ENCODE measurements around the gene TTC39C. TPM values are rescaled to one million over a fixed set of nuclear protein-coding genes. Genes with fewer than 3 reads are reported as not detected.

Gene TTC39C
- total and polyA plus RNA-seq, 2 of the 8 experiments (the other 6 are each of a cell fraction or from before 2014, with no cell fraction given), result 8.1 to 79.1 TPM

DNA sequence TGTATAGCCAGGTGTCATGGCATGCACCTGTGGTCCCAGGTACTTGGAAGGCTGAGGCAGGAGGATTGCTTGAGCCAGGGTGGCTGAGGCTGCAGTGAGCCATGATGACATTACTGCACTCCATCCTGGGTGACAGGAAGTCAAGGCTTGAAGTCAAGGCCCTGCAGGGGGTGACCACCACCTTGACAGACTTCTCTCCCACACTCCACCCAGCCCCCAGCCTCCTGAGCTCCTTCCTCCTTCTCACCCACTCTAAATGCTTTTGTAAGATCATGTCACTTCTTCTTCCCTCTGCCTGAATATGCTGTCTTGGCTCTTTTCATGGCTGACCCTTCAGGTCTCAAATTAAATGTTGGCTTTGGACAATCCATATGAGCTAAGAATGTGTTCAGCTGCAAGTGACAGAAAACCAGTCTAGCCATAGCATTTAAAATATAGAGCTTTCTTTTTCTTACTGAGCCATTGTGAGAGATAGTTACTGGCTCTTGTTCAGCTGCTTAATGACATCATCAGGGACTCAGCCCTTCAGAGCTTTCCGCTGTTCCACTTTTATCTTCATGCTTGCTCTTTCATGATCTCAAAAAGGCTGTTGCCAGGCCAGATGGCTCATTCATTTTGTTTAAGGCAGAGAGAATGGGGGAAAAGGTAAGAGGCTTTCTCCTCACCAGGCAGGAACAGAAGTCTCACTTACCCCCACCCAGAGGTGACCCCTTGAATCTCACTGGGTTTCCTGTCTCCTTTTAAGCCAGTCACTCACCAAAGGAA, 36.7 kb upstream of the TTC39C start:
- no peaks in the 10 kb centered on the region for H4K20me1 ChIP-seq (replicated peaks in 1 of 2; ENCODE audit: control insufficient read depth in 1 of 2, insufficient read depth in 2 of 2, low read length in 2 of 2)
- H2BK20ac ChIP-seq (ENCODE audit: low read length), result no peak overlapping the region
- H4K8ac ChIP-seq (ENCODE audit: extremely low read depth, insufficient read depth, low read length), result no peak overlapping the region; the same call in 1 of the 2 replicates
- no peaks in the 10 kb centered on the region for H3K9me3 ChIP-seq (ENCODE audit: insufficient read depth in 2 of 2, low read depth in 1 of 2, low read length in 1 of 2)
- H3K56ac ChIP-seq (replicated peaks; ENCODE audit: insufficient read length, low read depth, low read length), result no peak overlapping the region
- no peak overlapping the region for H3K4ac ChIP-seq (replicated peaks; ENCODE audit: insufficient read length, low read depth, low read length)
- H3K27ac ChIP-seq (ENCODE audit: low read depth, low read length), result no peak overlapping the region
- H2AK5ac ChIP-seq (ENCODE audit: low read depth, low read length), result no peak overlapping the region
- no peak overlapping the region for H2BK120ac ChIP-seq (replicated peaks; ENCODE audit: low read depth, low read length)
- H2BK15ac ChIP-seq (ENCODE audit: low read length), result no peak overlapping the region
- H3K14ac ChIP-seq (ENCODE audit: insufficient read length), result no peak overlapping the region
- no peaks in the 10 kb centered on the region; the same call in 1 of the 2 replicates for H3K23me2 ChIP-seq (ENCODE audit: low read depth, low read length)
- no peaks in the 10 kb centered on the region; a peak in 1 of 7 replicates for H3K27me3 ChIP-seq (replicated peaks in 1 of 4; ENCODE audit: control insufficient read depth in 3 of 4, extremely low read depth in 1 of 4, insufficient read depth in 3 of 4, low read length in 3 of 4)
- no peak for FAIRE-seq
- H3K79me1 ChIP-seq (ENCODE audit: low read depth, low read length), result no peaks in the 10 kb centered on the region
- no peak overlapping the region for H2BK5ac ChIP-seq (ENCODE audit: low read depth, low read length)
- ChIA-PET CTCF (ENCODE audit: partially characterized antibody) (interaction anchor here (0.8 to 1.1 kb wide), 3 partner anchors 33 to 467 kb away, joined by 3 to 4 read pairs (median 3); no protein-coding TSS in a partner anchor), POLR2A (ENCODE audit: partially characterized antibody) (no interaction called here)
- TF ChIP-seq SP4 (IDR thresholded peaks at IDR 0.05; ENCODE audit: low read length) (no peak), KDM1A (IDR thresholded peaks at IDR 0.05; ENCODE audit: borderline replicate concordance, low read length) (no peak), SP2 (IDR thresholded peaks at IDR 0.05; ENCODE audit: low read length) (no peak), BRCA1 (IDR thresholded peaks at IDR 0.05; ENCODE audit: low read depth, low read length) (no peak), NRF1 (IDR thresholded peaks at IDR 0.05; ENCODE audit: low read depth, low read length) (no peak), SIN3A (conservative IDR thresholded peaks at IDR 0.05 in 1 of 2, IDR thresholded peaks at IDR 0.05 in 1 of 2; ENCODE audit: low read depth in 1 of 2, low read length in 2 of 2) (no peak), TAF1 (IDR thresholded peaks at IDR 0.05; ENCODE audit: low read depth, low read length) (no peak), TAF7 (optimal IDR thresholded peaks at IDR 0.05; ENCODE audit: borderline replicate concordance, low read depth, low read length) (no peak), BACH1 (IDR thresholded peaks at IDR 0.05; ENCODE audit: low read length) (no peak), RFX5 (IDR thresholded peaks at IDR 0.05; ENCODE audit: borderline replicate concordance, low read depth, low read length) (no peak)
- TF ChIP-seq, protein P1, sequence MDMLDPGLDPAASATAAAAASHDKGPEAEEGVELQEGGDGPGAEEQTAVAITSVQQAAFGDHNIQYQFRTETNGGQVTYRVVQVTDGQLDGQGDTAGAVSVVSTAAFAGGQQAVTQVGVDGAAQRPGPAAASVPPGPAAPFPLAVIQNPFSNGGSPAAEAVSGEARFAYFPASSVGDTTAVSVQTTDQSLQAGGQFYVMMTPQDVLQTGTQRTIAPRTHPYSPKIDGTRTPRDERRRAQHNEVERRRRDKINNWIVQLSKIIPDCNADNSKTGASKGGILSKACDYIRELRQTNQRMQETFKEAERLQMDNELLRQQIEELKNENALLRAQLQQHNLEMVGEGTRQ (IDR thresholded peaks at IDR 0.05; ENCODE audit: low read length), result no peak
- peaks cover 0 to 5% (median 0%) of the 10 kb centered on the region in 4 experiments; a peak in 2 of 7 replicates for H3K4me1 ChIP-seq (replicated peaks in 1 of 4; ENCODE audit: control insufficient read depth in 3 of 4, insufficient read depth in 4 of 4, low read length in 3 of 4)
- H3K23ac ChIP-seq (ENCODE audit: insufficient read length), result no peak overlapping the region
- no peaks in the 10 kb centered on the region for H3K36me3 ChIP-seq (ENCODE audit: control insufficient read depth in 2 of 4, insufficient read depth in 4 of 4, low read length in 3 of 4)
- no peaks in the 10 kb centered on the region for H3K79me2 ChIP-seq (ENCODE audit: control insufficient read depth in 1 of 2, insufficient read depth in 2 of 2, low read length in 2 of 2)
- no peak overlapping the region for H2AFZ ChIP-seq (ENCODE audit: low read length)
- DNase-seq (ENCODE audit: low read depth in 1 of 2, low spot score in 2 of 2), result no peak
- no peak overlapping the region for H2BK12ac ChIP-seq (ENCODE audit: low read depth, low read length)
- no peak overlapping the region for H3K4me2 ChIP-seq (ENCODE audit: insufficient read depth in 1 of 2, low read depth in 2 of 2, low read length in 2 of 2)
- no peak overlapping the region for H3K9ac ChIP-seq (replicated peaks in 1 of 4; ENCODE audit: extremely low read depth in 1 of 4, low read depth in 3 of 4, low read length in 3 of 4)
- no peak overlapping the region for H3K4me3 ChIP-seq (ENCODE audit: extremely low read depth in 1 of 4, insufficient read depth in 2 of 4, low read depth in 3 of 4, low read length in 4 of 4)
- 100% methylated on average over 1 of the region's 1 CpG; no CpG with 5 or more reads in 1 of the 2 experiments for WGBS, 2 experiments (ENCODE audit: extremely low coverage in 1 of 2, insufficient coverage in 1 of 2, insufficient read length in 1 of 2, insufficient replicate concordance in 2 of 2, low coverage in 1 of 2, low lambda C conversion rate in 2 of 2, missing lambda C conversion rate in 1 of 2)
- no peak overlapping the region for H3K18ac ChIP-seq (ENCODE audit: extremely low read depth, low read length)
- no peak overlapping the region for H4K91ac ChIP-seq (replicated peaks; ENCODE audit: insufficient read length, low read length)
- no peak overlapping the region for H4K5ac ChIP-seq (ENCODE audit: insufficient read length, low read depth, low read length)

All from H1 (cell line).